ENCODE results near the gene RNF225. TPM values are rescaled to one million over a fixed set of nuclear protein-coding genes. Genes with fewer than 3 reads are reported as not detected.

The RNF225 gene
- total and polyA plus RNA-seq, 2 of the 13 experiments (the other 11 are each of a cell fraction or from before 2014, with no cell fraction given) = not detected

GRCh38 chr19:58408152-58409009 is 12.9 kb downstream of the RNF225 start, which contains the start of gene ZNF584 (continued):
- no peak; the same call in 1 of the 2 replicates for TF ChIP-seq PATZ1 (CRISPR knock-in tag; IDR thresholded peaks at IDR 0.05)
- TF ChIP-seq TSC22D2 (CRISPR knock-in tag; IDR thresholded peaks at IDR 0.05; ENCODE audit: borderline replicate concordance) = no peak
- peak; percentile 59; the same call in 1 of the 2 replicates for TF ChIP-seq ZNF280B (CRISPR knock-in tag; IDR thresholded peaks at IDR 0.05; ENCODE audit: borderline replicate concordance)
- 0 out of 2 replicates have a peak, but pooled peaks have one; percentile 8 for TF ChIP-seq CHD2 (IDR thresholded peaks at IDR 0.05; ENCODE audit: low read depth, low read length)
- peak; percentile 35; the same call in 1 of the 2 replicates for TF ChIP-seq FOXJ3 (CRISPR knock-in tag; IDR thresholded peaks at IDR 0.05; ENCODE audit: borderline replicate concordance)
- TF ChIP-seq ZFP36 (IDR thresholded peaks at IDR 0.05; ENCODE audit: borderline replicate concordance, low read depth, low read length, partially characterized antibody) = no peak
- TF ChIP-seq ZNF749 (CRISPR knock-in tag; IDR thresholded peaks at IDR 0.05; ENCODE audit: borderline replicate concordance) = no peak
- TF ChIP-seq KLF11 (CRISPR knock-in tag; IDR thresholded peaks at IDR 0.05) = no peak
- TF ChIP-seq, protein P1, sequence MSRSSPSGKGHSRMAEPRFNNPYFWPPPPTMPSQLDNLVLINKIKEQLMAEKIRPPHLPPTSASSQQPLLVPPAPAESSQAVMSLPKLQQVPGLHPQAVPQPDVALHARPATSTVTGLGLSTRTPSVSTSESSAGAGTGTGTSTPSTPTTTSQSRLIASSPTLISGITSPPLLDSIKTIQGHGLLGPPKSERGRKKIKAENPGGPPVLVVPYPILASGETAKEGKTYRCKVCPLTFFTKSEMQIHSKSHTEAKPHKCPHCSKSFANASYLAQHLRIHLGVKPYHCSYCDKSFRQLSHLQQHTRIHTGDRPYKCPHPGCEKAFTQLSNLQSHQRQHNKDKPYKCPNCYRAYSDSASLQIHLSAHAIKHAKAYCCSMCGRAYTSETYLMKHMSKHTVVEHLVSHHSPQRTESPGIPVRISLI (CRISPR knock-in tag; IDR thresholded peaks at IDR 0.05; ENCODE audit: borderline replicate concordance) = no peak; the same call in 1 of the 2 replicates
- no peak for TF ChIP-seq ZNF260 (CRISPR knock-in tag; IDR thresholded peaks at IDR 0.05; ENCODE audit: borderline replicate concordance, low read depth)
- TF ChIP-seq, protein P2, sequence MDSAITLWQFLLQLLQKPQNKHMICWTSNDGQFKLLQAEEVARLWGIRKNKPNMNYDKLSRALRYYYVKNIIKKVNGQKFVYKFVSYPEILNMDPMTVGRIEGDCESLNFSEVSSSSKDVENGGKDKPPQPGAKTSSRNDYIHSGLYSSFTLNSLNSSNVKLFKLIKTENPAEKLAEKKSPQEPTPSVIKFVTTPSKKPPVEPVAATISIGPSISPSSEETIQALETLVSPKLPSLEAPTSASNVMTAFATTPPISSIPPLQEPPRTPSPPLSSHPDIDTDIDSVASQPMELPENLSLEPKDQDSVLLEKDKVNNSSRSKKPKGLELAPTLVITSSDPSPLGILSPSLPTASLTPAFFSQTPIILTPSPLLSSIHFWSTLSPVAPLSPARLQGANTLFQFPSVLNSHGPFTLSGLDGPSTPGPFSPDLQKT (CRISPR knock-in tag; IDR thresholded peaks at IDR 0.05; ENCODE audit: borderline replicate concordance) = no peak
- TF ChIP-seq, protein P3, sequence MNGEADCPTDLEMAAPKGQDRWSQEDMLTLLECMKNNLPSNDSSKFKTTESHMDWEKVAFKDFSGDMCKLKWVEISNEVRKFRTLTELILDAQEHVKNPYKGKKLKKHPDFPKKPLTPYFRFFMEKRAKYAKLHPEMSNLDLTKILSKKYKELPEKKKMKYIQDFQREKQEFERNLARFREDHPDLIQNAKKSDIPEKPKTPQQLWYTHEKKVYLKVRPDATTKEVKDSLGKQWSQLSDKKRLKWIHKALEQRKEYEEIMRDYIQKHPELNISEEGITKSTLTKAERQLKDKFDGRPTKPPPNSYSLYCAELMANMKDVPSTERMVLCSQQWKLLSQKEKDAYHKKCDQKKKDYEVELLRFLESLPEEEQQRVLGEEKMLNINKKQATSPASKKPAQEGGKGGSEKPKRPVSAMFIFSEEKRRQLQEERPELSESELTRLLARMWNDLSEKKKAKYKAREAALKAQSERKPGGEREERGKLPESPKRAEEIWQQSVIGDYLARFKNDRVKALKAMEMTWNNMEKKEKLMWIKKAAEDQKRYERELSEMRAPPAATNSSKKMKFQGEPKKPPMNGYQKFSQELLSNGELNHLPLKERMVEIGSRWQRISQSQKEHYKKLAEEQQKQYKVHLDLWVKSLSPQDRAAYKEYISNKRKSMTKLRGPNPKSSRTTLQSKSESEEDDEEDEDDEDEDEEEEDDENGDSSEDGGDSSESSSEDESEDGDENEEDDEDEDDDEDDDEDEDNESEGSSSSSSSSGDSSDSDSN (CRISPR knock-in tag; IDR thresholded peaks at IDR 0.05) = no peak; the same call in 1 of the 2 replicates
- peak; percentile 55; the same call in 1 of the 2 replicates for TF ChIP-seq ARNT2 (CRISPR knock-in tag; IDR thresholded peaks at IDR 0.05; ENCODE audit: low read depth)
- peak; percentile 36; the same call in 1 of the 2 replicates for TF ChIP-seq KLF15 (CRISPR knock-in tag; IDR thresholded peaks at IDR 0.05; ENCODE audit: borderline replicate concordance)
- no peak; the same call in 1 of the 2 replicates for TF ChIP-seq ZNF253 (CRISPR knock-in tag; IDR thresholded peaks at IDR 0.05; ENCODE audit: borderline replicate concordance)
- no peak for TF ChIP-seq HOXA7 (CRISPR knock-in tag; IDR thresholded peaks at IDR 0.05)
- TF ChIP-seq ZSCAN29 (CRISPR knock-in tag; conservative IDR thresholded peaks at IDR 0.05) = 0 out of 2 replicates have a peak, but pooled peaks have one; percentile 53
- TF ChIP-seq ATF3 (CRISPR knock-in tag; IDR thresholded peaks at IDR 0.05) = peak; percentile 6; the same call in 1 of the 2 replicates
